PC-3 (cell line): ENCODE data around the gene GADD45G. TPM values are rescaled to one million over a fixed set of nuclear protein-coding genes. Genes with fewer than 3 reads are reported as not detected.

Experiments
- ATAC-seq: fragments of 200-7000 bp; cut with Tn5 transposase; 2 replicates; pipeline ENCODE4 v1.9.1; 2020; ENCODE audit warnings: mild to moderate bottlenecking, moderate library complexity
- BruUV-seq: library from RNA; stranded (reverse); fragments of 400-500 nt; replicated peaks from 2 replicates; lab custom pipeline; 2021; lab: Mats Ljungman, UMichigan
- CTCF ChIA-PET: fragments of 300-600 bp; sonication (Branson Sonifier 250); formaldehyde crosslinking; loops from one replicate; lab custom pipeline; 2022; ENCODE audit warnings: antibody characterized with exemption; lab: Charles Lee
- POLR2A ChIA-PET: fragments of 300-600 bp; sonication (Branson Sonifier 250); formaldehyde crosslinking; loops from one replicate; lab custom pipeline; 2022; ENCODE audit warnings: antibody characterized with exemption; ENCODE audit not compliant: unreplicated experiment; lab: Charles Lee
- DNase-seq: peaks from one replicate; pipeline ENCODE4 v3.0.0-alpha.2; 2015
- H2AFZ ChIP-seq: fragments of 300-600 bp; sonication (generic); 2 replicates; pipeline ENCODE4 v1.6.0; 2016; ENCODE audit warnings: antibody characterized with exemption, low read length
- H3F3A ChIP-seq: fragments of 300-600 bp; sonication (generic); one replicate; pipeline ENCODE4 v1.6.0; 2017; ENCODE audit warnings: antibody characterized with exemption, low read length, control low read depth, mild to moderate bottlenecking; ENCODE audit not compliant: unreplicated experiment
- H3K27ac ChIP-seq: fragments of 300-600 bp; sonication (generic); 2 replicates; pipeline ENCODE4 v1.5.1; 2016; ENCODE audit warnings: mild to moderate bottlenecking, low read length
- H3K27me3 ChIP-seq: fragments of 300-600 bp; sonication (generic); 2 replicates; pipeline ENCODE4 v1.6.1; 2016; ENCODE audit warnings: low read length, mixed read lengths
- H3K36me3 ChIP-seq: fragments of 300-600 bp; sonication (generic); 2 replicates; pipeline ENCODE4 v1.6.1; 2016; ENCODE audit warnings: low read depth, mixed run types, low read length, mixed read lengths
- H3K4me1 ChIP-seq: fragments of 300-600 bp; sonication (generic); 2 replicates; pipeline ENCODE4 v1.5.1; 2016; ENCODE audit warnings: low read length; ENCODE audit not compliant: insufficient read depth
- H3K4me2 ChIP-seq: fragments of 300-600 bp; sonication (generic); 2 replicates; pipeline ENCODE4 v1.6.0; 2016; ENCODE audit warnings: low read length
- H3K4me3 ChIP-seq: fragments of 300-600 bp; sonication (generic); 2 replicates; pipeline ENCODE4 v1.5.1; 2016; ENCODE audit warnings: mild to moderate bottlenecking, low read length, mixed read lengths
- H3K79me2 ChIP-seq: fragments of 300-600 bp; sonication (generic); 2 replicates; pipeline ENCODE4 v1.6.1; 2017; ENCODE audit warnings: low read length, mixed read lengths
- H3K9ac ChIP-seq: fragments of 300-600 bp; sonication (generic); 2 replicates; pipeline ENCODE4 v1.6.0; 2016; ENCODE audit warnings: mild to moderate bottlenecking, low read length
- H3K9me2 ChIP-seq: fragments of 300-600 bp; sonication (generic); replicated peaks from 2 replicates; pipeline ENCODE4 v1.6.1; 2016; ENCODE audit warnings: mixed run types, low read length, mixed read lengths
- H3K9me3 ChIP-seq: fragments of 300-600 bp; sonication (generic); 2 replicates; pipeline ENCODE4 v1.6.1; 2016; ENCODE audit warnings: low read length, mixed read lengths
- H4K20me1 ChIP-seq: fragments of 300-600 bp; sonication (generic); 2 replicates; pipeline ENCODE4 v1.6.1; 2016; ENCODE audit warnings: low read length, mixed read lengths
- EZH2 ChIP-seq: fragments of 300-600 bp; sonication (generic); IDR thresholded peaks from one replicate; pipeline ENCODE4 v1.6.1; 2017; ENCODE audit warnings: antibody characterized with exemption, mild to moderate bottlenecking, low read length; ENCODE audit not compliant: unreplicated experiment
- EZH2phosphoT487 ChIP-seq: fragments of 300-600 bp; sonication (generic); IDR thresholded peaks from 2 replicates; pipeline ENCODE4 v1.6.1; 2018; ENCODE audit warnings: mild to moderate bottlenecking, antibody characterized with exemption, low read length, borderline replicate concordance
- intact Hi-C: fragments of 100-400 bp; cut with micrococcal nuclease; formaldehyde crosslinking; loops from 2 replicates; pipeline ENCODE4 v1.9.0; 2023
- total RNA-seq: library from RNA; depleted of rRNA; stranded (reverse); fragments of >200 nt; gene quantifications from 2 replicates; pipeline ENCODE4 v1.2.3, GENCODE V29; 2014
- TF ChIP-seq, protein P1 (sequence below): fragments of 300-600 bp; sonication (generic); conservative IDR thresholded peaks from 2 replicates; pipeline ENCODE4 v1.5.1; 2017; ENCODE audit warnings: antibody characterized with exemption, low read depth, mild to moderate bottlenecking, low read length

GADD45G gene
- total RNA-seq, 1 experiment from 2014 or later, result 2.1 TPM

DNA sequence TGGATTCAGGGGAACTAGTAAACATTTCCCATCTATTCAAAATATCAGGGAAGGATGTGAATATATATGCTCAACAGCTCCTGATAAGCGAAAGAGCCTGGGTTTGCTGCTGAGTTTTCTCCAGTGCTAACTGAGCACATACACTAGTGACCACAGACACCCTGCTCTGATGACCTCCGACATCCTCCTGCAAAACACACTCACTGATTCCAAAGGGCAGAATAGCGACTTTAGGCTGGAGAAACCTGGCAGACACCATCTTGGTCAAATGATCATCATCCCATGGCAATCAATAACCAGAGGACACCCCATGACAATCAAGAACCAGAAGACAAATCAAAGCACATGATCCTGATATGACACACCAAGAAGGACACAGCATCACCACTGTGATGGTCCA, 9.2 kb upstream of the GADD45G start:
- Histone ChIP-seq H3K9ac (no peak overlapping the region), H2AFZ (no peak overlapping the region), H3K79me2 (no peaks in the 10 kb centered on the region), H3K9me2 (no peaks in the 10 kb centered on the region), H4K20me1 (no peaks in the 10 kb centered on the region), H3K4me2 (no peak overlapping the region), H3K4me3 (no peak overlapping the region), H3K9me3 (no peaks in the 10 kb centered on the region), H3K36me3 (no peaks in the 10 kb centered on the region), H3K27me3 (peaks cover 25% of the 10 kb centered on the region), H3K4me1 (no peaks in the 10 kb centered on the region), H3F3A (no peaks in the 10 kb centered on the region), H3K27ac (no peak overlapping the region)
- DNase-seq, result no peak
- BruUV-seq, result no TSS peak
- ChIA-PET CTCF (no interaction called here), POLR2A (interaction anchor here (0.6 kb wide), 1 partner anchor 31 kb away, joined by 3 read pairs; no protein-coding TSS in a partner anchor)
- ATAC-seq, result no peak
- no peak for TF ChIP-seq EZH2phosphoT487
- TF ChIP-seq, protein P1, sequence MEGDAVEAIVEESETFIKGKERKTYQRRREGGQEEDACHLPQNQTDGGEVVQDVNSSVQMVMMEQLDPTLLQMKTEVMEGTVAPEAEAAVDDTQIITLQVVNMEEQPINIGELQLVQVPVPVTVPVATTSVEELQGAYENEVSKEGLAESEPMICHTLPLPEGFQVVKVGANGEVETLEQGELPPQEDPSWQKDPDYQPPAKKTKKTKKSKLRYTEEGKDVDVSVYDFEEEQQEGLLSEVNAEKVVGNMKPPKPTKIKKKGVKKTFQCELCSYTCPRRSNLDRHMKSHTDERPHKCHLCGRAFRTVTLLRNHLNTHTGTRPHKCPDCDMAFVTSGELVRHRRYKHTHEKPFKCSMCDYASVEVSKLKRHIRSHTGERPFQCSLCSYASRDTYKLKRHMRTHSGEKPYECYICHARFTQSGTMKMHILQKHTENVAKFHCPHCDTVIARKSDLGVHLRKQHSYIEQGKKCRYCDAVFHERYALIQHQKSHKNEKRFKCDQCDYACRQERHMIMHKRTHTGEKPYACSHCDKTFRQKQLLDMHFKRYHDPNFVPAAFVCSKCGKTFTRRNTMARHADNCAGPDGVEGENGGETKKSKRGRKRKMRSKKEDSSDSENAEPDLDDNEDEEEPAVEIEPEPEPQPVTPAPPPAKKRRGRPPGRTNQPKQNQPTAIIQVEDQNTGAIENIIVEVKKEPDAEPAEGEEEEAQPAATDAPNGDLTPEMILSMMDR, result no peak
- TF ChIP-seq EZH2, result no peak
- intact Hi-C loops, result loop anchor here (5.0 kb wide), 1 partner anchor 1162 kb away; no protein-coding TSS in a partner anchor

DNA sequence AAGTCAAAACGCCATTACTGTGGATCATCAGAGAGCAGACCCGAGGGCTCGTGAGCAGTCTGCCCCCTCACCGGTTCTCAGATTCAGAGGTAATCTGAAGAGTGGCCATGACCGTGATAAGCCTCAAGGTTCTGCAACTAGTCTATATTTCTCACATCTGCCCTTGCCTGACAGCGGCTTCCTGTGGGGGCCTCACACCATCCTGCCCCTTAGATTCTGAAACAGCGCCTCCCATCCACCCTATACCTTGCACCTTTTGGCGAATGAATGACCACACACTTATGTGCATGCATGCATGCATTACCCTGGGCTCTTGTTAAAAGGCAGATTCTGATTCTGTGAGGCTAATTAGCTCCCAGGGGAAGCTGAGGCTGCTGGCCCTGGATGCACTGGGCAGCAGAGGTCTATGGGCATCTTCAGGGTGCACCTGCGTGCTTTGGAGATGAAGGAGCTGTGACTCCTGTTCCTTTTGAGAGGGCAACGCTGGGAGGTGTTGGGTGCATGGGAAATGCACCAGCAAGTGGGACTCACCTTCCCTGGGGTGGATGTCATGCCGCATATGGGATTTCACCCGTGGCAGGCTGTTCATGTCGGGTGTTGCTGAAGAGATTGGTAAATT, 7.8 kb upstream of the GADD45G start:
- no peak overlapping the region for H3K9ac ChIP-seq
- no peaks in the 10 kb centered on the region for H3K4me1 ChIP-seq
- H3K27me3 ChIP-seq, result peaks cover 25% of the 10 kb centered on the region
- no TSS peak for BruUV-seq
- ChIA-PET CTCF (interaction anchor here (1.0 kb wide), 1 partner anchor 503 kb away, joined by 3 read pairs; no protein-coding TSS in a partner anchor), POLR2A (no interaction called here)
- DNase-seq, result no peak
- H3K9me2 ChIP-seq, result no peaks in the 10 kb centered on the region
- intact Hi-C loops, result loop anchor here (5.0 kb wide), 1 partner anchor 1160 kb away; no protein-coding TSS in a partner anchor
- H4K20me1 ChIP-seq, result no peaks in the 10 kb centered on the region
- H3K9me3 ChIP-seq, result no peaks in the 10 kb centered on the region
- no peak overlapping the region for H2AFZ ChIP-seq
- no peak overlapping the region for H3K4me2 ChIP-seq
- no peak overlapping the region for H3K4me3 ChIP-seq
- no peak for TF ChIP-seq EZH2
- TF ChIP-seq, protein P1, result no peak
- TF ChIP-seq EZH2phosphoT487, result no peak
- no peak overlapping the region for H3K27ac ChIP-seq
- H3F3A ChIP-seq, result no peaks in the 10 kb centered on the region
- H3K79me2 ChIP-seq, result no peaks in the 10 kb centered on the region
- no peak for ATAC-seq
- no peaks in the 10 kb centered on the region for H3K36me3 ChIP-seq
